ENCODE results near the gene PGAP1. TPM values are rescaled to one million over a fixed set of nuclear protein-coding genes. Genes with fewer than 3 reads are reported as not detected.

The PGAP1 gene
- total RNA-seq, 1 experiment from 2014 or later = 7.4 TPM

GRCh38 chr2:196887431-196887830, 39.1 kb downstream of the PGAP1 start:
- no peak for TF ChIP-seq CTCF (IDR thresholded peaks at IDR 0.05; ENCODE audit: unreplicated experiment)
- Mint-ChIP-seq H3K27ac (ENCODE audit: low read depth, unreplicated experiment) (no peak overlapping the region), H3K4me3 (ENCODE audit: unreplicated experiment) (no peak overlapping the region), H3K9me3 (ENCODE audit: unreplicated experiment) (no peaks in the 10 kb centered on the region), H3K36me3 (ENCODE audit: insufficient read depth, unreplicated experiment) (peaks cover 6% of the 10 kb centered on the region), H3K4me1 (ENCODE audit: insufficient read depth, unreplicated experiment) (no peaks in the 10 kb centered on the region), H3K27me3 (ENCODE audit: insufficient read depth, unreplicated experiment) (no peaks in the 10 kb centered on the region)
- intact Hi-C loops (cut with micrococcal nuclease) = no loop called here
- CTCF ChIA-PET = interaction anchor here (0.6 kb wide), 1 partner anchor 466 kb away, joined by 3 read pairs; no protein-coding TSS in a partner anchor
- POLR2A ChIA-PET = interaction anchor here (0.6 kb wide), 1 partner anchor 34 kb away, joined by 3 read pairs; no protein-coding TSS in a partner anchor
- DNase-seq (ENCODE audit: unreplicated experiment) = no peak
- BruUV-seq (replicated peaks) = no TSS peak

- no peaks in the 10 kb centered on the region for H3K4me1 Mint-ChIP-seq (ENCODE audit: insufficient read depth, unreplicated experiment)
- ChIA-PET POLR2A (no interaction called here), CTCF (no interaction called here)
- intact Hi-C loops (cut with micrococcal nuclease) = no loop called here
- H3K4me3 Mint-ChIP-seq (ENCODE audit: unreplicated experiment) = no peak overlapping the region
- H3K36me3 Mint-ChIP-seq (ENCODE audit: insufficient read depth, unreplicated experiment) = peaks cover 17% of the 10 kb centered on the region
- no peak overlapping the region for H3K27ac Mint-ChIP-seq (ENCODE audit: low read depth, unreplicated experiment)
- DNase-seq (ENCODE audit: unreplicated experiment) = no peak
- H3K27me3 Mint-ChIP-seq (ENCODE audit: insufficient read depth, unreplicated experiment) = no peaks in the 10 kb centered on the region
- H3K9me3 Mint-ChIP-seq (ENCODE audit: unreplicated experiment) = no peaks in the 10 kb centered on the region
- no peak for TF ChIP-seq CTCF (IDR thresholded peaks at IDR 0.05; ENCODE audit: unreplicated experiment)
- no TSS peak for BruUV-seq (replicated peaks)
These were observed 42.1 kb downstream of the PGAP1 start for GRCh38 chr2:196884368-196884767.

- H3K4me3 Mint-ChIP-seq (ENCODE audit: unreplicated experiment) = no peak overlapping the region
- intact Hi-C loops (cut with micrococcal nuclease) = no loop called here
- ChIA-PET POLR2A (interaction anchor here (1.2 kb wide), 1 partner anchor 8 kb away, joined by 3 read pairs; no protein-coding TSS in a partner anchor), CTCF (interaction anchor here (0.6 to 0.7 kb wide), 2 partner anchors 66 to 80 kb away, joined by 3 read pairs; no protein-coding TSS in a partner anchor)
- H3K36me3 Mint-ChIP-seq (ENCODE audit: insufficient read depth, unreplicated experiment) = peaks cover 24% of the 10 kb centered on the region
- no peaks in the 10 kb centered on the region for H3K27me3 Mint-ChIP-seq (ENCODE audit: insufficient read depth, unreplicated experiment)
- BruUV-seq (replicated peaks) = no TSS peak
- no peak overlapping the region for H3K27ac Mint-ChIP-seq (ENCODE audit: low read depth, unreplicated experiment)
- H3K4me1 Mint-ChIP-seq (ENCODE audit: insufficient read depth, unreplicated experiment) = no peaks in the 10 kb centered on the region
- no peak for TF ChIP-seq CTCF (IDR thresholded peaks at IDR 0.05; ENCODE audit: unreplicated experiment)
- H3K9me3 Mint-ChIP-seq (ENCODE audit: unreplicated experiment) = no peaks in the 10 kb centered on the region
- no peak for DNase-seq (ENCODE audit: unreplicated experiment)
These were observed 50.1 kb downstream of the PGAP1 start for GRCh38 chr2:196876364-196876763.

GRCh38 chr2:196875414-196875813, 51.1 kb downstream of the PGAP1 start:
- Mint-ChIP-seq H3K27ac (ENCODE audit: low read depth, unreplicated experiment) (no peak overlapping the region), H3K9me3 (ENCODE audit: unreplicated experiment) (no peaks in the 10 kb centered on the region), H3K4me3 (ENCODE audit: unreplicated experiment) (no peak overlapping the region), H3K27me3 (ENCODE audit: insufficient read depth, unreplicated experiment) (no peaks in the 10 kb centered on the region), H3K36me3 (ENCODE audit: insufficient read depth, unreplicated experiment) (peaks cover 17% of the 10 kb centered on the region), H3K4me1 (ENCODE audit: insufficient read depth, unreplicated experiment) (no peaks in the 10 kb centered on the region)
- no TSS peak for BruUV-seq (replicated peaks)
- DNase-seq (ENCODE audit: unreplicated experiment) = no peak
- ChIA-PET CTCF (interaction anchor here (0.7 kb wide), 1 partner anchor 114 kb away, joined by 3 read pairs; no protein-coding TSS in a partner anchor), POLR2A (no interaction called here)
- no peak for TF ChIP-seq CTCF (IDR thresholded peaks at IDR 0.05; ENCODE audit: unreplicated experiment)
- intact Hi-C loops (cut with micrococcal nuclease) = no loop called here

Measured in MCF 10A (cell line).